GM23338 (cell line): ENCODE measurements around the gene NDST3. TPM values are rescaled to one million over a fixed set of nuclear protein-coding genes. Genes with fewer than 3 reads are reported as not detected.

Experiments
- ATAC-seq: fragments of 200-7000 bp; cut with Tn5 transposase; 3 replicates; pipeline ENCODE4 v1.9.1; 2020
- DNase-seq: peaks from one replicate; pipeline ENCODE4 v3.0.0-alpha.2; 2015; ENCODE audit warnings: low spot score
- H2AFZ ChIP-seq: fragments of 200-600 bp; sonication (generic); 2 replicates; pipeline ENCODE4 v1.8.0; 2016; ENCODE audit warnings: antibody characterized with exemption, mild to moderate bottlenecking, moderate library complexity
- H3F3A ChIP-seq: fragments of 200-600 bp; sonication (generic); replicated peaks from 2 replicates; pipeline ENCODE4 v1.8.0; 2017; ENCODE audit warnings: antibody characterized with exemption, mixed run types, low read depth
- H3K27ac ChIP-seq: fragments of 200-600 bp; sonication (generic); 2 replicates; pipeline ENCODE4 v1.6.1; 2016; ENCODE audit warnings: low read depth
- H3K27me3 ChIP-seq: fragments of 200-600 bp; sonication (generic); 2 replicates; pipeline ENCODE4 v1.8.0; 2016; ENCODE audit warnings: mild to moderate bottlenecking, mixed run types, moderate library complexity; ENCODE audit not compliant: insufficient read depth
- H3K36me3 ChIP-seq: fragments of 200-600 bp; sonication (generic); 2 replicates; pipeline ENCODE4 v1.8.0; 2016; ENCODE audit warnings: mild to moderate bottlenecking; ENCODE audit not compliant: insufficient read depth
- H3K4me1 ChIP-seq: fragments of 200-600 bp; sonication (generic); 2 replicates; pipeline ENCODE4 v1.8.0; 2016; ENCODE audit warnings: mild to moderate bottlenecking, moderate library complexity; ENCODE audit not compliant: insufficient read depth
- H3K4me2 ChIP-seq: fragments of 200-600 bp; sonication (generic); 2 replicates; pipeline ENCODE4 v1.7.1; 2017; ENCODE audit warnings: mixed run types
- H3K4me3 ChIP-seq: fragments of 200-600 bp; sonication (generic); 2 replicates; pipeline ENCODE4 v1.6.1; 2016; ENCODE audit warnings: mixed run types
- H3K79me2 ChIP-seq: fragments of 200-600 bp; sonication (generic); replicated peaks from 2 replicates; pipeline ENCODE4 v1.8.0; 2017; ENCODE audit warnings: mild to moderate bottlenecking; ENCODE audit not compliant: insufficient read depth
- H3K9me2 ChIP-seq: fragments of 200-600 bp; sonication (generic); 2 replicates; pipeline ENCODE4 v1.8.0; 2017; ENCODE audit not compliant: insufficient read depth
- H4K20me1 ChIP-seq: fragments of 200-600 bp; sonication (generic); replicated peaks from 2 replicates; pipeline ENCODE4 v1.8.0; 2017; ENCODE audit warnings: mild to moderate bottlenecking; ENCODE audit not compliant: insufficient read depth
- H3K27ac Mint-ChIP-seq: 2 replicates; pipeline ENCODE4 v1.8.0; 2020; ENCODE audit warnings: inconsistent platforms, mild to moderate bottlenecking, moderate library complexity, mixed read lengths
- H3K27me3 Mint-ChIP-seq: 3 replicates; pipeline ENCODE4 v1.8.0; 2022; ENCODE audit warnings: low read depth, mild to moderate bottlenecking, moderate library complexity, mixed read lengths, inconsistent platforms; ENCODE audit not compliant: insufficient read depth, poor library complexity
- H3K36me3 Mint-ChIP-seq: 3 replicates; pipeline ENCODE4 v1.8.0; 2021; ENCODE audit warnings: low read depth, mild to moderate bottlenecking, inconsistent platforms, moderate library complexity, mixed read lengths
- H3K4me1 Mint-ChIP-seq: 3 replicates; pipeline ENCODE4 v1.8.0; 2020; ENCODE audit warnings: mild to moderate bottlenecking, inconsistent platforms, mixed read lengths
- H3K4me3 Mint-ChIP-seq: 3 replicates; pipeline ENCODE4 v1.8.0; 2021; ENCODE audit warnings: moderate library complexity, mild to moderate bottlenecking, inconsistent platforms, mixed read lengths
- H3K9me3 Mint-ChIP-seq: 3 replicates; pipeline ENCODE4 v1.8.0; 2020; ENCODE audit warnings: moderate library complexity, mild to moderate bottlenecking, inconsistent platforms, mixed read lengths
- CREB1 ChIP-seq: fragments of 250-450 bp; sonication (Bioruptor Pico); IDR thresholded peaks from 2 replicates; pipeline ENCODE4 v1.5.0; 2020; ENCODE audit warnings: low read depth, mild to moderate bottlenecking, moderate library complexity
- CTCF ChIP-seq, 2 experiments: fragments of 200-600 bp in 1 of 2; sonication (generic) in 1 of 2; conservative IDR thresholded peaks; 2 replicates each; pipeline versions ENCODE4 v1.5.1 to v1.6.1; 2016 to 2017; ENCODE audit warnings: antibody characterized with exemption in 2 of 2, low read depth in 2 of 2, mild to moderate bottlenecking in 2 of 2, moderate library complexity in 1 of 2
- EZH2 ChIP-seq: fragments of 200-600 bp; sonication (generic); IDR thresholded peaks from one replicate; pipeline ENCODE4 v1.8.0; 2017; ENCODE audit warnings: antibody characterized with exemption, mild to moderate bottlenecking, low read depth; ENCODE audit not compliant: unreplicated experiment
- EZH2phosphoT487 ChIP-seq: fragments of 200-600 bp; sonication (generic); IDR thresholded peaks from one replicate; pipeline ENCODE4 v1.8.1; 2018; ENCODE audit warnings: antibody characterized with exemption; ENCODE audit not compliant: unreplicated experiment
- JUNB ChIP-seq: IDR thresholded peaks from one replicate; pipeline ENCODE4 v1.6.1; 2016; ENCODE audit warnings: antibody characterized with exemption; ENCODE audit not compliant: unreplicated experiment
- NANOG ChIP-seq: IDR thresholded peaks from 2 replicates; pipeline ENCODE4 v1.6.1; 2016; ENCODE audit warnings: antibody characterized with exemption, borderline replicate concordance
- POLR2AphosphoS5 ChIP-seq: IDR thresholded peaks from 2 replicates; pipeline ENCODE4 v1.6.1; 2016; ENCODE audit warnings: antibody characterized with exemption, low read depth
- ZNF114 ChIP-seq: fragments of 250-450 bp; sonication (Bioruptor Pico); IDR thresholded peaks from 2 replicates; pipeline ENCODE4 v1.5.0; 2020; ENCODE audit warnings: mild to moderate bottlenecking, moderate library complexity
- ZNF331 ChIP-seq: fragments of 250-450 bp; sonication (Bioruptor Pico); IDR thresholded peaks from 2 replicates; pipeline ENCODE4 v1.5.0; 2020; ENCODE audit warnings: low read depth, mild to moderate bottlenecking, moderate library complexity
- ZNF462 ChIP-seq: fragments of 250-450 bp; sonication (Bioruptor Pico); IDR thresholded peaks from 2 replicates; pipeline ENCODE4 v1.5.0; 2020; ENCODE audit warnings: mild to moderate bottlenecking, moderate library complexity
- polyA plus RNA-seq: library from polyadenylated mRNA; unstranded; fragments of >200 nt; fragmentation: Nextera tagmentation; extraction: Ambion mirVana; gene quantifications from 2 replicates; pipeline ENCODE4 v1.2.1, GENCODE V29; 2016
- total RNA-seq: library from RNA; depleted of rRNA; stranded (reverse); fragments of >200 nt; shearing (Covaris generic); gene quantifications from 2 replicates; pipeline ENCODE4 v1.2.3, GENCODE V29; 2014

Gene NDST3
- total and polyA plus RNA-seq, 2 experiments from 2014 or later: 0.19 to 0.56 TPM

DNA sequence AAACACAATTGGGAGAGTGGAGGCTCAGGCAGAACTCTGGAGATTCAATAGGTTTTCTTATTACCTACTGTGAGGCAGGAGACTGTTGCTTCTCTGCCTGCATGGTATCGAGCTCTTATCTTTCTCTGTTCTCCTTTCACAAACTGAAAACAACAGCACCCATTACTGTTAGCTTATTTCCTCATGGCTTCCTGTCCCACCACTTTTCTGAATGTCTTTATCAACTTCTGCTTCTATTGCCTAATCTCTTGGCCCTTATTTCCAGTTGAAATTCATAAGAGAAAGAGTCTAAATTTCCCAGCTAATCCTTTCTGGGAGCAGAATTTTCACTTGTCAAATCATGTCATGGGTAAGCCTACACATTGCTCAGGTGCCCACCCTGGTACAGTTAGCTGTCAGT lies 46.8 kb upstream of the NDST3 start:
- H3K27me3 Mint-ChIP-seq: no peaks in the 10 kb centered on the region
- Histone ChIP-seq H3K79me2 (no peaks in the 10 kb centered on the region), H2AFZ (no peak overlapping the region), H3K9me2 (no peaks in the 10 kb centered on the region), H3F3A (no peaks in the 10 kb centered on the region), H3K27me3 (no peaks in the 10 kb centered on the region), H3K4me1 (no peaks in the 10 kb centered on the region), H3K27ac (no peak overlapping the region), H4K20me1 (no peaks in the 10 kb centered on the region), H3K4me3 (no peak overlapping the region), H3K4me2 (no peak overlapping the region), H3K36me3 (no peaks in the 10 kb centered on the region)
- DNase-seq: no peak
- no peaks in the 10 kb centered on the region for H3K36me3 Mint-ChIP-seq
- no peak for ATAC-seq
- no peak overlapping the region; the same call in 1 of the 2 replicates for H3K27ac Mint-ChIP-seq
- H3K4me3 Mint-ChIP-seq: no peak overlapping the region
- H3K4me1 Mint-ChIP-seq: no peaks in the 10 kb centered on the region
- H3K9me3 Mint-ChIP-seq: no peaks in the 10 kb centered on the region
- TF ChIP-seq EZH2: no peak
- TF ChIP-seq JUNB: no peak
- no peak for TF ChIP-seq ZNF114
- TF ChIP-seq EZH2phosphoT487: no peak
- no peak for TF ChIP-seq POLR2AphosphoS5
- no peak for TF ChIP-seq CTCF (conservative IDR thresholded peaks at IDR 0.05; ENCODE audit: low read depth in 2 of 2)

GRCh38 chr4:117996891-117997290 lies 37.4 kb upstream of the NDST3 start:
- no peaks in the 10 kb centered on the region for H3K9me2 ChIP-seq
- Mint-ChIP-seq H3K9me3 (no peaks in the 10 kb centered on the region), H3K4me1 (no peaks in the 10 kb centered on the region), H3K36me3 (no peaks in the 10 kb centered on the region), H3K27ac (no peak overlapping the region), H3K4me3 (no peak overlapping the region), H3K27me3 (no peaks in the 10 kb centered on the region)
- H3K4me2 ChIP-seq: no peak overlapping the region
- H3K27me3 ChIP-seq: no peaks in the 10 kb centered on the region
- no peaks in the 10 kb centered on the region for H3F3A ChIP-seq
- ATAC-seq (no peak), DNase-seq (no peak)
- no peaks in the 10 kb centered on the region for H3K36me3 ChIP-seq
- H3K4me3 ChIP-seq: no peak overlapping the region
- no peak overlapping the region for H3K27ac ChIP-seq
- H3K4me1 ChIP-seq: no peaks in the 10 kb centered on the region
- no peaks in the 10 kb centered on the region for H4K20me1 ChIP-seq
- no peaks in the 10 kb centered on the region for H3K79me2 ChIP-seq
- H2AFZ ChIP-seq: no peak overlapping the region
- TF ChIP-seq ZNF114 (no peak), EZH2phosphoT487 (no peak), ZNF331 (CRISPR knock-in tag) (no peak), CTCF (conservative IDR thresholded peaks at IDR 0.05; ENCODE audit: low read depth in 2 of 2) (no peak), CREB1 (CRISPR knock-in tag) (no peak), EZH2 (no peak), ZNF462 (CRISPR knock-in tag) (no peak), NANOG (no peak)
